HFF-Myc (cell line): ENCODE data around the gene INTS6.

Experiments used
- DNase-seq: peaks from one replicate; pipeline ENCODE4 v3.0.0-alpha.2; 2011; ENCODE audit warnings: low read depth; ENCODE audit errors: extremely low read depth
- H3K4me3 ChIP-seq: replicated peaks from 2 replicates; pipeline ENCODE4 v1.5.1; 2011; ENCODE audit warnings: low read depth, mild to moderate bottlenecking, control low read depth, low read length
- CTCF ChIP-seq: IDR thresholded peaks from 2 replicates; pipeline ENCODE4 v1.5.1; 2012; ENCODE audit warnings: mild to moderate bottlenecking, low read depth, low read length, control low read depth; ENCODE audit errors: missing control alignments

The INTS6 gene

GRCh38 chr13:51495316-51495715 lies 42.5 kb upstream of the INTS6 start:
- H3K4me3 ChIP-seq, result no peak overlapping the region
- no peak for DNase-seq
- no peak for TF ChIP-seq CTCF

GRCh38 chr13:51494156-51494555 lies 41.3 kb upstream of the INTS6 start:
- no peak for DNase-seq
- no peak for TF ChIP-seq CTCF

GRCh38 chr13:51488212-51488611 lies 35.4 kb upstream of the INTS6 start:
- TF ChIP-seq CTCF, result no peak
- no peak for DNase-seq
- no peak overlapping the region for H3K4me3 ChIP-seq

More at GRCh38 chr13:51494156-51494555, 41.3 kb upstream of the INTS6 start:
- no peak overlapping the region for H3K4me3 ChIP-seq

GRCh38 chr13:51481656-51482055 lies 28.8 kb upstream of the INTS6 start:
- H3K4me3 ChIP-seq, result no peak overlapping the region
- DNase-seq, result no peak
- TF ChIP-seq CTCF, result no peak

- no peak for TF ChIP-seq CTCF
- H3K4me3 ChIP-seq, result no peak overlapping the region
- no peak for DNase-seq
Measured at GRCh38 chr13:51479199-51479523, 26.3 kb upstream of the INTS6 start.

- no peak for TF ChIP-seq CTCF
- DNase-seq, result no peak
- no peak overlapping the region for H3K4me3 ChIP-seq
Measured at GRCh38 chr13:51478418-51479198, 25.8 kb upstream of the INTS6 start.
